Pancreas (tissue), 10 donors: ENCODE data around the gene CHMP6. TPM values are rescaled to one million over a fixed set of nuclear protein-coding genes. Genes with fewer than 3 reads are reported as not detected.

Experiments
- ATAC-seq, 4 donors: fragments of 200-7000 bp; cut with Tn5 transposase; one replicate each; pipeline versions ENCODE4 v1.8.0 to v1.9.1; 2020; ENCODE audit warnings: mild to moderate bottlenecking in 4 of 4, moderate library complexity in 4 of 4
- DNase-seq, 6 donors: peaks; one replicate each; pipeline ENCODE4 v3.0.0-alpha.2; 2020
- FAIRE-seq: peaks from 2 replicates; lab custom pipeline; 2012; peaks lifted over from hg19 to GRCh38; lab: Jason Lieb, UNC
- H3K27ac ChIP-seq, 4 donors: fragments of 200-600 bp; sonication (generic); 1 replicate in 3 of 4; 2 replicates in 1 of 4; pipeline versions ENCODE4 v1.5.0 to v1.8.0; 2020
- H3K27me3 ChIP-seq, 4 donors: fragments of 200-600 bp; one replicate each; pipeline ENCODE4 v1.8.0; 2021
- H3K36me3 ChIP-seq, 3 donors: fragments of 200-600 bp; sonication (generic) in 1 of 3; one replicate each; pipeline versions ENCODE4 v1.5.0 to v1.8.0; 2020 to 2021
- H3K4me1 ChIP-seq, 3 donors: fragments of 200-600 bp; one replicate each; pipeline ENCODE4 v1.8.0; 2021
- H3K4me3 ChIP-seq, 4 donors: fragments of 200-600 bp; sonication (generic) in 2 of 4; one replicate each; pipeline versions ENCODE4 v1.5.0 to v1.8.0; 2020 to 2021
- H3K9me3 ChIP-seq, 4 donors: fragments of 200-600 bp; one replicate each; pipeline ENCODE4 v1.8.0; 2021
- CTCF ChIP-seq, 4 donors: fragments of 200-600 bp; sonication (generic) in 3 of 4; IDR thresholded peaks; one replicate each; pipeline versions ENCODE4 v1.5.0 to v1.8.0; 2021; ENCODE audit warnings: antibody characterized with exemption in 4 of 4
- WGBS, 2 donors: extraction: QIAGEN DNeasy Blood & Tissue Kit; methylation state at CpG; one replicate each; pipeline ENCODE4 v1.1.7; 2013; 5-methylcytosine and 5-hydroxymethylcytosine counted together
- intact Hi-C, 3 donors: fragments of 100-400 bp; cut with DNase I; formaldehyde crosslinking; loops; one replicate each; pipeline versions ENCODE4 v1.11.1 to v1.14.2; 2022
- polyA plus RNA-seq, 2 donors: library from polyadenylated mRNA; stranded (reverse); fragments of 200-250 nt; gene quantifications; one replicate each; pipeline ENCODE4 v1.2.3, GENCODE V29; 2013
- total RNA-seq, 6 donors: library from RNA; stranded (reverse); fragmentation: NEBNext Ultra II Directional in 4 of 6; extraction: Animal tissue kit (Norgen Biotek cat#: 25700) in 4 of 6; gene quantifications; one replicate each; pipeline versions ENCODE4 v1.2.1 to v1.2.4, GENCODE V29; 2021 to 2023
- donor health status: healthy with polysubstance abuse.
- donor health status: DM: no; HTN: no; CAD: no; lungs with moderate emphysema.
- donor health status: DM: no; HTN: no; CAD: no.
- donor health status: control.
- donor health status: control.
- donor health status: Bipolar disorder and iron deficiency.
- donor health status: DM: yes; HTN: yes; CAD: no.
- donor health status: DM: no; HTN: no; CAD: no.
- donor health status: DM: no; HTN: no; CAD: no.
- donor health status: DM: yes; HTN: yes; CAD: no.

Gene CHMP6
- total and polyA plus RNA-seq, 8 donors = 9.5 to 30.8 (median 13.8) TPM

GRCh38 chr17:81026266-81027036 is 34.8 kb downstream of the CHMP6 start:
- TF ChIP-seq CTCF (IDR thresholded peaks at IDR 0.05) = no peak
- 42 to 57% methylated on average over 31 of the region's 31 CpGs for WGBS, 2 donors
- FAIRE-seq (no peak), DNase-seq (peak in 1 of 6 donors; percentile 38), ATAC-seq (no peak)
- H3K27ac ChIP-seq = no peak overlapping the region
- no peaks in the 10 kb centered on the region for H3K36me3 ChIP-seq
- H3K4me3 ChIP-seq = no peak overlapping the region
- H3K9me3 ChIP-seq = no peaks in the 10 kb centered on the region
- peaks cover 0 to 3% (median 0%) of the 10 kb centered on the region in 4 donors for H3K27me3 ChIP-seq
- peaks cover 0 to 5% (median 0%) of the 10 kb centered on the region in 3 donors for H3K4me1 ChIP-seq
- intact Hi-C loops = loop anchor here in 1 of 3 donors (5.0 kb wide), 1 partner anchor 76 kb away; no protein-coding TSS in a partner anchor

- TF ChIP-seq CTCF (IDR thresholded peaks at IDR 0.05) = no peak
- WGBS, 2 donors = 29 to 31% methylated on average over 15 of the region's 15 CpGs
- Histone ChIP-seq H3K27me3 (peaks cover 0 to 3% (median 0%) of the 10 kb centered on the region in 4 donors), H3K4me1 (peaks cover 0 to 5% (median 0%) of the 10 kb centered on the region in 3 donors), H3K9me3 (no peaks in the 10 kb centered on the region), H3K27ac (no peak overlapping the region), H3K36me3 (no peaks in the 10 kb centered on the region), H3K4me3 (no peak overlapping the region)
- DNase-seq (peak in 1 of 6 donors; percentile 58), FAIRE-seq (no peak), ATAC-seq (no peak)
- intact Hi-C loops = loop anchor here in 1 of 3 donors (5.0 kb wide), 1 partner anchor 75 kb away; no protein-coding TSS in a partner anchor
These were observed 35.4 kb downstream of the CHMP6 start for GRCh38 chr17:81027038-81027437.

- TF ChIP-seq CTCF (IDR thresholded peaks at IDR 0.05) = no peak
- peak in 3 of 4 donors; percentile 3 to 17 (median 3) for ATAC-seq
- Histone ChIP-seq H3K4me1 (peaks cover 0 to 5% (median 0%) of the 10 kb centered on the region in 3 donors), H3K27ac (no peak overlapping the region), H3K4me3 (no peak overlapping the region), H3K36me3 (no peaks in the 10 kb centered on the region), H3K27me3 (peaks cover 0 to 3% (median 0%) of the 10 kb centered on the region in 4 donors), H3K9me3 (no peaks in the 10 kb centered on the region)
- peak in 1 of 6 donors; percentile 73 for DNase-seq
- intact Hi-C loops = loop anchor here in 1 of 3 donors (5.0 kb wide), 1 partner anchor 74 kb away; no protein-coding TSS in a partner anchor
- WGBS, 2 donors = 24 to 30% methylated on average over 34 to 37 of the region's 37 CpGs
- FAIRE-seq = no peak
These were observed 36.2 kb downstream of the CHMP6 start for GRCh38 chr17:81027591-81028505.

- TF ChIP-seq CTCF (IDR thresholded peaks at IDR 0.05) = no peak
- intact Hi-C loops = loop anchor here in 1 of 3 donors (5.0 kb wide), 1 partner anchor 74 kb away; no protein-coding TSS in a partner anchor
- H3K27ac ChIP-seq = no peak overlapping the region
- WGBS, 2 donors = 11 to 15% methylated on average over 5 to 12 of the region's 12 CpGs
- no peak overlapping the region for H3K4me3 ChIP-seq
- H3K4me1 ChIP-seq = peaks cover 0 to 5% (median 0%) of the 10 kb centered on the region in 3 donors
- H3K27me3 ChIP-seq = peaks cover 0 to 3% (median 0%) of the 10 kb centered on the region in 4 donors
- ATAC-seq = no peak
- peak in 1 of 6 donors; percentile 71 for DNase-seq
- no peaks in the 10 kb centered on the region for H3K36me3 ChIP-seq
- H3K9me3 ChIP-seq = no peaks in the 10 kb centered on the region
- no peak for FAIRE-seq
These were observed 36.8 kb downstream of the CHMP6 start for GRCh38 chr17:81028506-81028858.
